Ovary (tissue), 3 donors: ENCODE measurements around the gene RGS6.

Experiments used
- POLR2A ChIP-seq: fragments of 450-650 bp; IDR thresholded peaks from one replicate; pipeline ENCODE4 v1.6.1; 2017; ENCODE audit warnings: antibody characterized with exemption, mild to moderate bottlenecking, moderate library complexity
- TF ChIP-seq, protein P1 (sequence below), 3 donors: fragments of 450-650 bp in 2 of 3; fragments of 200-600 bp in 1 of 3; IDR thresholded peaks; one replicate each; pipeline versions ENCODE4 v1.5.1 to v1.8.0; 2016 to 2022; ENCODE audit warnings: antibody characterized with exemption in 3 of 3, mild to moderate bottlenecking in 1 of 3
- donor health status: DM: no; HTN: no; CAD: no.

DNA sequence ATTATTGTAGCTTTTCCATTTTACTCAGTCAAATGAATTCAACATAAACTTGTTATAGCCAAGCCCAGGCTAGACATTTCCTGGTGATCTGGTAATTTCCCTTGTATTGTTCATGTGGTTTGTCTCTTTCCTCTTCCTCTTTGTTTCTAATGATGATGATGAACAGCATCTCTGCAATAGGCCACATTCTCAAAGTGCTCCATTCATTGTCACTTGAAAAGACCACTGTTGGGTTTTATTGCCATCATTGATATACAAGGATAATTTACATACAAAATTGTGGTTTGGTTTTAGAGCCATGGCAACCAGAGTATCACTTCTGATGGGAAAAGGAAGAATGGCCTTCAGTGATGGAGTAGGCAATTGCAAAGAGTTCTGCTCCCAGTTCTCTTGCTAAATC is 379.3 kb downstream of the RGS6 start:
- TF ChIP-seq, protein P1, sequence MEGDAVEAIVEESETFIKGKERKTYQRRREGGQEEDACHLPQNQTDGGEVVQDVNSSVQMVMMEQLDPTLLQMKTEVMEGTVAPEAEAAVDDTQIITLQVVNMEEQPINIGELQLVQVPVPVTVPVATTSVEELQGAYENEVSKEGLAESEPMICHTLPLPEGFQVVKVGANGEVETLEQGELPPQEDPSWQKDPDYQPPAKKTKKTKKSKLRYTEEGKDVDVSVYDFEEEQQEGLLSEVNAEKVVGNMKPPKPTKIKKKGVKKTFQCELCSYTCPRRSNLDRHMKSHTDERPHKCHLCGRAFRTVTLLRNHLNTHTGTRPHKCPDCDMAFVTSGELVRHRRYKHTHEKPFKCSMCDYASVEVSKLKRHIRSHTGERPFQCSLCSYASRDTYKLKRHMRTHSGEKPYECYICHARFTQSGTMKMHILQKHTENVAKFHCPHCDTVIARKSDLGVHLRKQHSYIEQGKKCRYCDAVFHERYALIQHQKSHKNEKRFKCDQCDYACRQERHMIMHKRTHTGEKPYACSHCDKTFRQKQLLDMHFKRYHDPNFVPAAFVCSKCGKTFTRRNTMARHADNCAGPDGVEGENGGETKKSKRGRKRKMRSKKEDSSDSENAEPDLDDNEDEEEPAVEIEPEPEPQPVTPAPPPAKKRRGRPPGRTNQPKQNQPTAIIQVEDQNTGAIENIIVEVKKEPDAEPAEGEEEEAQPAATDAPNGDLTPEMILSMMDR (IDR thresholded peaks at IDR 0.05): no peak
- no peak for TF ChIP-seq POLR2A
